ENCODE measurements around the gene PCSK6.
A peak's percentile ranks its signal among the peaks of the same experiment; 100 is the strongest.

The PCSK6 gene

GRCh38 chr15:101264911-101265641, 224.4 kb downstream of the PCSK6 start:
- H3K4me3 ChIP-seq (ENCODE audit: low read length), result no peak overlapping the region

GRCh38 chr15:101264011-101264410, 225.5 kb downstream of the PCSK6 start:
- H3K27ac ChIP-seq (ENCODE audit: low read length), result peak overlapping the region; percentile 84; the same call in 1 of the 2 replicates
- H4K20me1 ChIP-seq (ENCODE audit: insufficient read depth, low read length), result no peaks in the 10 kb centered on the region
- no peaks in the 10 kb centered on the region for H3K27me3 ChIP-seq (replicated peaks; ENCODE audit: insufficient read depth, low read length)
- no peaks in the 10 kb centered on the region for H3K9me2 ChIP-seq (replicated peaks; ENCODE audit: insufficient read depth, low read length)
- H3K79me2 ChIP-seq (ENCODE audit: low read length), result no peaks in the 10 kb centered on the region
- peak overlapping the region; percentile 51 for H3K4me2 ChIP-seq (ENCODE audit: low read depth, low read length)
- DNase-seq, result no peak
- peak overlapping the region; percentile 51; the same call in 1 of the 2 replicates for H3K9ac ChIP-seq (ENCODE audit: low read length)
- no peak for TF ChIP-seq EZH2 (optimal IDR thresholded peaks at IDR 0.05; ENCODE audit: low read depth, low read length)
- no peak for TF ChIP-seq CTCF (IDR thresholded peaks at IDR 0.05; ENCODE audit: low read length)
- TF ChIP-seq EZH2phosphoT487 (IDR thresholded peaks at IDR 0.05; ENCODE audit: low read length), result no peak
- no peaks in the 10 kb centered on the region for H3K36me3 ChIP-seq (replicated peaks; ENCODE audit: insufficient read depth, low read length)
- H3F3A ChIP-seq (ENCODE audit: insufficient read depth, low read length), result peaks cover 31% of the 10 kb centered on the region
- H2AFZ ChIP-seq (ENCODE audit: low read length), result no peak overlapping the region
- no peak overlapping the region for H3K4me3 ChIP-seq (ENCODE audit: low read length)
- H3K4me1 ChIP-seq (ENCODE audit: low read length), result peaks cover 32% of the 10 kb centered on the region
- H3K9me3 ChIP-seq (replicated peaks; ENCODE audit: insufficient read depth, low read length), result no peaks in the 10 kb centered on the region

More at GRCh38 chr15:101264911-101265641, 224.4 kb downstream of the PCSK6 start:
- H3F3A ChIP-seq (ENCODE audit: insufficient read depth, low read length), result peaks cover 30% of the 10 kb centered on the region
- H3K27ac ChIP-seq (ENCODE audit: low read length), result peak overlapping the region; percentile 84
- no peaks in the 10 kb centered on the region for H4K20me1 ChIP-seq (ENCODE audit: insufficient read depth, low read length)
- H3K9ac ChIP-seq (ENCODE audit: low read length), result peak overlapping the region; percentile 51
- no peaks in the 10 kb centered on the region for H3K79me2 ChIP-seq (ENCODE audit: low read length)
- H3K4me2 ChIP-seq (ENCODE audit: low read depth, low read length), result peak overlapping the region; percentile 51
- peaks cover 32% of the 10 kb centered on the region for H3K4me1 ChIP-seq (ENCODE audit: low read length)
- H3K36me3 ChIP-seq (replicated peaks; ENCODE audit: insufficient read depth, low read length), result no peaks in the 10 kb centered on the region
- no peaks in the 10 kb centered on the region for H3K9me2 ChIP-seq (replicated peaks; ENCODE audit: insufficient read depth, low read length)
- no peaks in the 10 kb centered on the region for H3K27me3 ChIP-seq (replicated peaks; ENCODE audit: insufficient read depth, low read length)
- no peaks in the 10 kb centered on the region for H3K9me3 ChIP-seq (replicated peaks; ENCODE audit: insufficient read depth, low read length)
- TF ChIP-seq EZH2phosphoT487 (IDR thresholded peaks at IDR 0.05; ENCODE audit: low read length) (no peak), EZH2 (optimal IDR thresholded peaks at IDR 0.05; ENCODE audit: low read depth, low read length) (no peak), CTCF (IDR thresholded peaks at IDR 0.05; ENCODE audit: low read length) (no peak)
- H2AFZ ChIP-seq (ENCODE audit: low read length), result 0 out of 2 replicates have a peak overlapping the region, but pooled peaks have one; percentile 0
- peak; percentile 92 for DNase-seq

GRCh38 chr15:101262551-101262950, 227.0 kb downstream of the PCSK6 start:
- TF ChIP-seq EZH2 (optimal IDR thresholded peaks at IDR 0.05; ENCODE audit: low read depth, low read length), result no peak
- TF ChIP-seq CTCF (IDR thresholded peaks at IDR 0.05; ENCODE audit: low read length), result no peak
- TF ChIP-seq EZH2phosphoT487 (IDR thresholded peaks at IDR 0.05; ENCODE audit: low read length), result no peak
- Histone ChIP-seq H3K4me1 (ENCODE audit: low read length) (peaks cover 39% of the 10 kb centered on the region), H3K27me3 (replicated peaks; ENCODE audit: insufficient read depth, low read length) (no peaks in the 10 kb centered on the region), H3K4me2 (ENCODE audit: low read depth, low read length) (no peak overlapping the region), H3K27ac (ENCODE audit: low read length) (no peak overlapping the region), H2AFZ (ENCODE audit: low read length) (no peak overlapping the region), H3F3A (ENCODE audit: insufficient read depth, low read length) (peaks cover 32% of the 10 kb centered on the region), H3K4me3 (ENCODE audit: low read length) (no peak overlapping the region), H3K36me3 (replicated peaks; ENCODE audit: insufficient read depth, low read length) (no peaks in the 10 kb centered on the region), H3K9me3 (replicated peaks; ENCODE audit: insufficient read depth, low read length) (no peaks in the 10 kb centered on the region), H3K79me2 (ENCODE audit: low read length) (no peaks in the 10 kb centered on the region), H4K20me1 (ENCODE audit: insufficient read depth, low read length) (no peaks in the 10 kb centered on the region), H3K9me2 (replicated peaks; ENCODE audit: insufficient read depth, low read length) (no peaks in the 10 kb centered on the region), H3K9ac (ENCODE audit: low read length) (no peak overlapping the region)
- no peak for DNase-seq

Measured in MM.1S (cell line).